GM12874 (cell line): ENCODE data around the gene SMARCA2.

Experiments
- TF ChIP-seq, protein P1 (sequence below): IDR thresholded peaks from 2 replicates; pipeline ENCODE4 v1.5.1; 2011; ENCODE audit warnings: low read depth, mild to moderate bottlenecking, control low read depth, low read length, moderate library complexity; ENCODE audit not compliant: insufficient read depth

SMARCA2 gene

DNA sequence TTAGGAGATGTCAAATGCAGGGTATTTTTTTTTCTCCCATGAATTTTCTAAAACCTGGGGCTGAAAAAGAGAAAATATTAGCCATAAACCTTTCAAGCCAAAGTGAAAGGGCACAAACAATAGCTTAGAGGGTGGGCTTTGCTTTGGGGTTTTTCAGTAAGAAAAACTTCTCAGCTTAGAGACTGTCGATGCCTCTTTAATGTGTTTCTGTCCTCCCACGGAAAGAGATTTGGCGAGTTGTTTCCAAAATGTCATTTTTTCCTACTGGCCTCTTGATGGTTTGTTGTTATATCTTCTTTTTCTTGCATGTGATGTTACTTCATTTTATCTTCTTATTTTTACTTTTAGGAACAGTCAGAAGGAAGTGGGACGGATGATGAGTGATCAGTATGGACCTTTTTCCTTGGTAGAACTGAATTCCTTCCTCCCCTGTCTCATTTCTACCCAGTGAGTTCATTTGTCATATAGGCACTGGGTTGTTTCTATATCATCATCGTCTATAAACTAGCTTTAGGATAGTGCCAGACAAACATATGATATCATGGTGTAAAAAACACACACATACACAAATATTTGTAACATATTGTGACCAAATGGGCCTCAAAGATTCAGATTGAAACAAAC is 177.3 kb downstream of the SMARCA2 start:
- TF ChIP-seq, protein P1, sequence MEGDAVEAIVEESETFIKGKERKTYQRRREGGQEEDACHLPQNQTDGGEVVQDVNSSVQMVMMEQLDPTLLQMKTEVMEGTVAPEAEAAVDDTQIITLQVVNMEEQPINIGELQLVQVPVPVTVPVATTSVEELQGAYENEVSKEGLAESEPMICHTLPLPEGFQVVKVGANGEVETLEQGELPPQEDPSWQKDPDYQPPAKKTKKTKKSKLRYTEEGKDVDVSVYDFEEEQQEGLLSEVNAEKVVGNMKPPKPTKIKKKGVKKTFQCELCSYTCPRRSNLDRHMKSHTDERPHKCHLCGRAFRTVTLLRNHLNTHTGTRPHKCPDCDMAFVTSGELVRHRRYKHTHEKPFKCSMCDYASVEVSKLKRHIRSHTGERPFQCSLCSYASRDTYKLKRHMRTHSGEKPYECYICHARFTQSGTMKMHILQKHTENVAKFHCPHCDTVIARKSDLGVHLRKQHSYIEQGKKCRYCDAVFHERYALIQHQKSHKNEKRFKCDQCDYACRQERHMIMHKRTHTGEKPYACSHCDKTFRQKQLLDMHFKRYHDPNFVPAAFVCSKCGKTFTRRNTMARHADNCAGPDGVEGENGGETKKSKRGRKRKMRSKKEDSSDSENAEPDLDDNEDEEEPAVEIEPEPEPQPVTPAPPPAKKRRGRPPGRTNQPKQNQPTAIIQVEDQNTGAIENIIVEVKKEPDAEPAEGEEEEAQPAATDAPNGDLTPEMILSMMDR: no peak

DNA sequence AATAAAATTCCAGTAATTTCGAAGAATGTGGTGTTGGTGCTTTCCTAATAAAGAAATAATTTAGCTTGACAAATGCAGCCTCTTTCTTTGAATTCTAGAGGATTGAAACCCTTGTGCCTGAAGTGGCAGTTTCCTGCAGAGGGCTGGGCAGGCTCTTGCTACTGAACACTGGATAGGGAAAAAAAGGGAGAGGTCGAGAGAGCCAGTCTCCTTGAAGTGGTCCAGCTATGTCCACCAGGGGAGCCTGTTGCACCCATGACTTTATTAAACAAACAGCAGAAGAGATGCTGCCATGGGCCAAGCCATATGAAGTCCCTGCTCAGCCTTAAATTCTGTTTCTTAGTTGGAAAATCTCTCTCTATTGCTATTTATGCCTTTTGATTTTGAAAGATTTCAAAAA is 178.4 kb downstream of the SMARCA2 start:
- TF ChIP-seq, protein P1: no peak

DNA sequence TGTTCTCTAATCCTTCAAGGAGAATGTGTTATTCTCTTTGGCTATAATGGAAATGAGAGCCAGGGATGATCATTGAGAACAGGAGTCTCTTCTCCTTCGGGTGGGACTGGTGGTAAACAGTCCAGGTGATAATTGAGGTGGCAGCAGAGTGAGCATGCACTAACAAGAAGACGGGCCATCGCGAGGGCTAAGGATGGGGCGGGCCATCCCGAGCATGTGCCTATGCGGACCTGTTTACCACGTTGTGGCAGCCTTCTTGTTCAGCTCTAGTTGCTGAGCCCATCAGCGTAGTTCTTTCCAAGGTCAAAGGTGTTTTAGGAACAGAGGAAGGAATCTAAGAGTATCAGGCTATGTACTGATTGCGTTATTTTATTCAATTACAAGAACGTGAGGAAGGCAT is 180.1 kb downstream of the SMARCA2 start:
- TF ChIP-seq, protein P1: no peak

DNA sequence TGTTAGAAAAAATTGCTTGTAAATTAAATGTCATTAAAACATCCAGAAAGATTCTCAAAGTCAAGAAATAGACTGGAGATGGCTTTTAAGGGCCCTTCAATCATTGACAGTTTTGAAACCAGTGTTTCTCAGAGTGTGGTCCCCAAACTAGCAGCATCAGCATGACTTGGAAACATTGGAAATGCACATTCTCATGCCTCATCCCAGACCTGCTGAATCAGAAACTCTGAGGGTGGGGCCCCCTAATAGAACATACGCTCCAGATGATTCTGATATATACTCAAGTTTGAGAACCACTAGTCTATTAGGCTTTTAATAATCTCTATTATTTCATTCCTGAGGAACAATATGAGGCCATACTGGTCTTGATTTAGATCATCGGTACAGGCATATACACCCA is 181.6 kb downstream of the SMARCA2 start:
- TF ChIP-seq, protein P1: no peak

DNA sequence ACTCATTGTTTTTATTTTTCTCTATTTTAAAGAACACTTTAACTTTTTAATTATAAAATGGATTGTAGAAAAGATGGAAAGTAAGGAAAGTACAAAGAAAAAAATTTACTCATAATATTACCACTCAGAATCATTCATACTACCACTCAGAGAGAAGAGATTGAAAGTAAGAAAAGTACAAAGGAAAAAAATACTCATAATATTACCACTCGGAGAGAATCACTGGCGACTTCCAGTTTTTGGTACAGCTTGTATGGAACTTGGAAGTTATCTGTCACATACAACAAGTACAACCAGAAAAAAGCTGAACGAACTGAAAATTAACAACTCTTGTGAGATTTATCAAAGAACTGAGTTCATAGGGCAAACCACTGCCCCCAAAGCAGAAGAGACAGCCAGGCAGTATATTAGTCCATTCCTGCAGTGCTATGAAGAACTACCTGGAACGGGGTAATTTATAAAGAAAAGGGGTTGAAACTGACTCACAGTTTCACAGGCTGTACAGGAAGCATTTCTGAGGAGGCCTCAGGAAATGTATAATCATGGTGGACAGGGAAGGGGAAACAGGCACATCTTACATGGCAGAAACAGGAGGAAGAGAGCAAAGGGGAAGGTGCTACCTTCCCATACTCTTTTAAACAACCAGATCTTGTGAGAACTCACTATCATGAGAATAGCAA is 183.9 kb downstream of the SMARCA2 start:
- TF ChIP-seq, protein P1: no peak

GRCh38 chr9:2199999-2200796 is 185.1 kb downstream of the SMARCA2 start:
- TF ChIP-seq, protein P1: no peak

GRCh38 chr9:2208465-2208864 is 193.3 kb downstream of the SMARCA2 start:
- TF ChIP-seq, protein P1: no peak
